Lower leg skin (tissue), 4 donors: Measurements from ENCODE around the gene WWTR1. TPM values are rescaled to one million over a fixed set of nuclear protein-coding genes. Genes with fewer than 3 reads are reported as not detected.

Experiments used
- DNase-seq, 2 donors: peaks; one replicate each; pipeline ENCODE4 v3.0.0-alpha.2; 2019; ENCODE audit warnings: low spot score in 2 of 2
- H3K4me3 ChIP-seq: fragments of 200-600 bp; sonication (generic); 2 replicates; pipeline ENCODE4 v1.5.1; 2017; ENCODE audit warnings: mild to moderate bottlenecking, low read depth; ENCODE audit not compliant: poor library complexity, severe bottlenecking
- POLR2A ChIP-seq, 2 donors: fragments of 450-650 bp; IDR thresholded peaks; one replicate each; pipeline ENCODE4 v1.6.1; 2016 to 2017; ENCODE audit warnings: antibody characterized with exemption in 2 of 2, mild to moderate bottlenecking in 1 of 2, moderate library complexity in 1 of 2
- WGBS, 2 donors: methylation state at CpG; one replicate each; pipeline ENCODE4 v1.1.5; 2018; 5-methylcytosine and 5-hydroxymethylcytosine counted together
- intact Hi-C: fragments of 100-400 bp; cut with DNase I; formaldehyde crosslinking; loops from one replicate; pipeline ENCODE4 v1.15.0; 2023; ENCODE audit warnings: low total_unique reads
- total RNA-seq, 4 donors: library from RNA; depleted of rRNA; stranded (reverse); fragments of >200 nt; gene quantifications; one replicate each; pipeline ENCODE4 v1.1.0, GENCODE V29; 2016
- TF ChIP-seq, protein P1 (sequence below), 3 donors: fragments of 450-650 bp; IDR thresholded peaks; one replicate each; pipeline ENCODE4 v1.5.1; 2016; ENCODE audit warnings: antibody characterized with exemption in 3 of 3, mild to moderate bottlenecking in 3 of 3, moderate library complexity in 2 of 3

WWTR1 gene
- total RNA-seq, 4 donors from 2014 or later = 52.4 to 78.1 (median 56.1) TPM

DNA sequence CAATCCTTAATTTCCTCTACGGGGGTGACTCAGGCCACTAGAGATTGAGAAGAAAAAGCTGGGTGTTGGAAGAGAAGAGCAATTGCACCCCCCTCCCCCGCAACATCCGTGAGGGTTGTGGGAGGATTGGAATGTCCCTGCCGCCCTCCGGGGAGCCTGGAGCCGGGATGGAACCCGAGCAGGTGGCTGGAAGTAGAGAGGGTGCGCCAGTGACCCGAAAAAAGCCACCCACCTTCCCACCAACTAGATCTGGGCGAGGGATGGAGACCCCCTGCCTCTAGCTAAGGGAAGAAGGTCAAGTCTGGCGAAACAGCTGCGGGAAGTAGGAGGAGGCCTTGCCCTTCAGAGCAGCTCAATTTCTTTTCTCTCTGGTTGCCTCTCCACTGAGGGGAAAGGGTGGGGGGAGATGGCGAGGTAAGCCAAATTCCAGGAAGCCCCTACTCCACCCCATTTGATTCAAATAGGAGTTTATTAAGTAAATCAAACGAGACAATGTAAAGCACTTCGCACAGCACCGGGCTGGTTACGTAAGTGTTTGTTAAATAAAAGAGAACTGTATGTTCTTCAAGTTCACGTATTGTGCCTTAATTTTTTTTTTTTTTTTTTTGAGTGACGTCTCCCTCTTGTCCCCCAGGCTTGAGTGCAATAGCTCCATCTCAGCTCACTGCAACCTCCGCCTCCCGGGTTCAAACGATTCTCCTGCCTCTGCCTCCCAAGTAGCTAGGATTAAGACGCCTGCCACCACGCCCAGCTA is 1.1 kb upstream of the WWTR1 start:
- intact Hi-C loops = no loop called here
- H3K4me3 ChIP-seq = peak overlapping the region; percentile 67
- WGBS, 2 donors = 40 to 41% methylated on average over 24 of the region's 24 CpGs
- DNase-seq = peak in 1 of 2 donors; percentile 88
- TF ChIP-seq, protein P1, sequence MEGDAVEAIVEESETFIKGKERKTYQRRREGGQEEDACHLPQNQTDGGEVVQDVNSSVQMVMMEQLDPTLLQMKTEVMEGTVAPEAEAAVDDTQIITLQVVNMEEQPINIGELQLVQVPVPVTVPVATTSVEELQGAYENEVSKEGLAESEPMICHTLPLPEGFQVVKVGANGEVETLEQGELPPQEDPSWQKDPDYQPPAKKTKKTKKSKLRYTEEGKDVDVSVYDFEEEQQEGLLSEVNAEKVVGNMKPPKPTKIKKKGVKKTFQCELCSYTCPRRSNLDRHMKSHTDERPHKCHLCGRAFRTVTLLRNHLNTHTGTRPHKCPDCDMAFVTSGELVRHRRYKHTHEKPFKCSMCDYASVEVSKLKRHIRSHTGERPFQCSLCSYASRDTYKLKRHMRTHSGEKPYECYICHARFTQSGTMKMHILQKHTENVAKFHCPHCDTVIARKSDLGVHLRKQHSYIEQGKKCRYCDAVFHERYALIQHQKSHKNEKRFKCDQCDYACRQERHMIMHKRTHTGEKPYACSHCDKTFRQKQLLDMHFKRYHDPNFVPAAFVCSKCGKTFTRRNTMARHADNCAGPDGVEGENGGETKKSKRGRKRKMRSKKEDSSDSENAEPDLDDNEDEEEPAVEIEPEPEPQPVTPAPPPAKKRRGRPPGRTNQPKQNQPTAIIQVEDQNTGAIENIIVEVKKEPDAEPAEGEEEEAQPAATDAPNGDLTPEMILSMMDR (IDR thresholded peaks at IDR 0.05) = no peak
- TF ChIP-seq POLR2A (IDR thresholded peaks at IDR 0.05) = no peak

DNA sequence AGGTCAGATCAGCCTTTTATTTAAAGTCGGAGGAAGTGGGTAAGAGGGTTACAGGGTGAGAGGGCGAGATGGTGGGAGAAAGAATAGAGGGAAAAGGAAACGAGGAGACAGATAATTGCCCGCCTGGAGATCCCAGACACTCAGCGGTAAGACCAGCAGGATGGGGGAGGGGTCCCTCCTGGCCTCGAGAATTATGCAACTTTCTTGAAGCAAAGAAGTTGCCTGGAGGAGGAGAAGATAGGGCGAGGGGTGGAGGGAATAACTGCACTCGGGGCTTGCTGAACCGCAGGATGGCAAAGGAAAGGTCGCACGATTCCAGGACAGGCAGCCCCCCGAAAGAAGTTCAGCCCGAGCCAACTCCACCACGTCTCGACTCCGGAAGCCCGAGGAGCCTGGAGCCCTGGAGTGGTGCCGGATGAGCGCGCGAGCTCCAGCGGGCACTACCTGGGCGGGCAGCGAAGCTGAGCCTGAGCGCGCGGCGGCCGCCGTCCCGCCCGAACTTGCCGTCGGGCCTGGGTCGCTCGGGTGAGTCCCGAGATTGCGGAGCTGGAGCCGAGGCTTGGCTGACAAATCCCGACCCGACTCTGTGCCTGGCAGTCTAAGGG is 402 bp downstream of the WWTR1 start:
- TF ChIP-seq, protein P1 (IDR thresholded peaks at IDR 0.05) = no peak
- no peak for TF ChIP-seq POLR2A (IDR thresholded peaks at IDR 0.05)
- DNase-seq = peak in 1 of 2 donors; percentile 62
- intact Hi-C loops = no loop called here
- H3K4me3 ChIP-seq = peak overlapping the region; percentile 67
- WGBS, 2 donors = 0% methylated on average over 13 to 41 of the region's 41 CpGs

DNA sequence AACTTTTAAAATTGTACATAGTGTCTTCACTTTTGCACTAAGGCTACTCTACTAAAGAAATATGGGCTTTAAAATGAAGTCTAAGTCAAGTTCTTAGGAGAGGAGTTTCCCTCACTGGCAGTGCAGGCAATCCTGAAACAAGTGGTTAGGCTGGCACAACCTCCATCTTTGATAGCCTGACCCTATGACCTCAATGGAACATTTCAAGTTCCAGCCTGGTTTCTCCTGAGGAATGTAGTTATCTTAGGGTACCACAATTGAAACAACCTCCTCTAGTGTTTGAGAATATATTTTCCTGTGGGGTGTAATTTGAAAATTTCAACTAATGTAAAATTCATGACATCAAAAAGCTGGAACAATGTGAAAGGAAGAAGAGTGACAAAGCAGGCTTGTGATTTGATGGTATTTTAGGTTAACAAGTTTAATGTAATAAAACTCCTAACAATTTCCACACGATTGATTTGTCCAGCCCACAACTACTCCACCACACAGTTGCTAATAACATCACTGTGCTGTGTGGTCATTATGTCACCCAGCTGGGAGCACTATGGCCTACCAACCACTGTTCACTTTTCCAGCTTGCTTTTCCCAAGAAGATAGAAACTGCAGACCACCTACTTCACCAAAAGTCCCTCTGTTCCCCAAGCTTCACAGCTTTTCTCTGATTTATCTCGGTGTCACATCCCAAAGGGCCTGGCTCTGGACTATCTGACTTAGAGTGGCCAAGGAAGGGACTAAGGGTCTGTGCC is 1.8 kb downstream of the WWTR1 start:
- peak overlapping the region; percentile 67 for H3K4me3 ChIP-seq
- WGBS, 2 donors = 11 to 22% methylated on average over 2 of the region's 2 CpGs
- DNase-seq = no peak
- no peak for TF ChIP-seq POLR2A (IDR thresholded peaks at IDR 0.05)
- TF ChIP-seq, protein P1 (IDR thresholded peaks at IDR 0.05) = no peak
- intact Hi-C loops = no loop called here

DNA sequence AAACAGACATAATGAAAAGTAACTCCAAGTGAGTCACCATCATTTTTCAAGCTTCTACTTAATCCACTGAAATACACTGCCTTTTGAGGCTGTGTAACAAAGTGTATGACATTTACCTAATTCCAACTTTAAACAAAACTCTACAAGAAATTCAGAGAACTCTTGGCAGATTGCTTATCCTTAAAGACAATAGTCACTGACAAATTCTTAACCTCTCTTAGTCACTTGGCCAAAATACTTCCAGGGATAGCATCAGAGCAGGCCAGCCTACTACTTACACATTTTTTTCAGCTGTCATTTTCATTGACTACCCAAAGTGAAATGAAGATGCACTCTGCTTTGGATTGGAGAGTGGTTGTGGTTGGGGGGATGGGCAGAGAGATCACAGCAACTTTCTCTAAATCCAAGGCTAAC is 3.6 kb downstream of the WWTR1 start:
- TF ChIP-seq, protein P1 (IDR thresholded peaks at IDR 0.05) = no peak
- no peak for TF ChIP-seq POLR2A (IDR thresholded peaks at IDR 0.05)
- no peak for DNase-seq
- intact Hi-C loops = no loop called here
- no peak overlapping the region for H3K4me3 ChIP-seq

DNA sequence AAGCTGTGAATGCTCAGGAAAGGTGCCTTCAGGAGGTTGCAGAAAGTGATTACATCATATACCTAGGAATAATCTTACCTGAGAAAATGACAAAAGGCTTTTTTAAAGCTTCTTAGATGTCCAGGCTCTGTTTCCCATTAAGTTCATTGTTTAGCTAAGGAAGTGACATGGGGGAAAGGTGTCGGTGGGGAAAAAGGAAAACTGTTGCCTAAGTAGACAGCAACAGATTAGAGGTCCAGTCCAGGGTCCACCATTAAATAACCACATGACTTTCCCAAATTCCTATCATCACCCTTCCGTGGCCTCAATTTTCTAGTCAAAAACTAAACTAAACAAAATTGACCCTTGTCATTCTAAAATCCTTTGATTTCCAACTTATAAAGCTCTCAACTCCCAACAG is 4.3 kb downstream of the WWTR1 start:
- WGBS, 2 donors = 62 to 64% methylated on average over 2 of the region's 2 CpGs
- intact Hi-C loops = no loop called here
- TF ChIP-seq POLR2A (IDR thresholded peaks at IDR 0.05) = no peak
- TF ChIP-seq, protein P1 (IDR thresholded peaks at IDR 0.05) = no peak
- H3K4me3 ChIP-seq = no peak overlapping the region
- DNase-seq = no peak
